Measurements from ENCODE around the gene EVI5L. TPM values are rescaled to one million over a fixed set of nuclear protein-coding genes. Genes with fewer than 3 reads are reported as not detected.

Gene EVI5L
- total and polyA plus RNA-seq, 2 of the 13 experiments (the other 11 are each of a cell fraction or from before 2014, with no cell fraction given) = 1.7 to 2.4 TPM

DNA sequence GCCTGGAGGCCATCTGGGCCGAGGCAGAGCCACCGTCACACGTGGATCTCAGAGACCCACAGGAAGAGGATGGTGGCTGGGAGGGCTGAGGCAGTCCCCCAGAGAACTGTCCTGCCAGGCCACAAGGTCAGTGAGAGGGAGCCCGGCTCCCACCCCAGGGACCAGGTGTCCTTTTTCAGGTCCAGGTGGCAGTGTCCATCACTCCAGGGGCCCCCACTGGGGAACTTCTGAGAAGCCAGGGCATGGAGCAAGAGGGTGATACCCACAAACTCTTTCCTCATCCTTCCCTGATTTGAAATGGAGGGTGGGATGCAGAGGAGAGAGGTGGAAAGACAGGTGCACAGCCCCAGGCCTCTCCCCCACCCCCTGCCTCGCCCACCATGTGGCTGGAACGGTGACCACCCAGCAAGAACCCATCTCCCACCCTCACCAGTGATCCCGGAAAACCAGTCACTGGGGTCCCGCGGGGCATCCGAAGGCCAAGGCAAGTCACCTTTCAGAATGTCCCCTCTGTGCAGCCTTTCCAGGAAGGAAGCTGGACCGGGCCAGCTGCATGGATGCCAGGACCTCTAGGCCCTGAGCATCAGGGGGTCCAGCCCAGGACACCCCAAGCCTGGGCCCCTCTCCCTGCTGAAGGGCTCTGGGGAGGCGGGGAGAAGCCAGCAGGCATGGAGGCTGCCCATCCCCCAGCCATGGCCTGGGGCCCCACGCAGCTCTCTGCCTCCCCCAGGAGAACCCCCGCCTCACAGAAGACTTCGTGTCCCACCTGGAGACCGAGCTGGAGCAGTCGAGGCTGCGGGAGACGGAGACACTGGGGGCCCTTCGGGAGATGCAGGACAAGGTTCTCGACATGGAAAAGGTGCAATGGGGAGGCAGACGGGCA, 30.1 kb downstream of the EVI5L start:
- no peaks in the 10 kb centered on the region; a peak in 1 of 5 replicates for H3K27me3 ChIP-seq (ENCODE audit: control insufficient read depth in 1 of 2, insufficient read depth in 2 of 2, low read length in 2 of 2)
- ATAC-seq (no peak), FAIRE-seq (no peak), DNase-seq (ENCODE audit: low spot score) (no peak)
- ChIA-PET POLR2A (interaction anchor here (1.1 kb wide), 1 partner anchor 44 kb away, joined by 3 read pairs; the partner anchor contains the start of gene MAP2K7), CTCF (ENCODE audit: low intra/inter-chr PET ratio, low total read pairs) (no interaction called here)
- no peaks in the 10 kb centered on the region for H3K79me2 ChIP-seq (ENCODE audit: insufficient read depth, low read length)
- TF ChIP-seq ZNF329 (CRISPR knock-in tag; IDR thresholded peaks at IDR 0.05; ENCODE audit: low read depth) = no peak
- no peak for TF ChIP-seq ZNF468 (CRISPR knock-in tag; IDR thresholded peaks at IDR 0.05)
- no peak for TF ChIP-seq ZNF235 (CRISPR knock-in tag; IDR thresholded peaks at IDR 0.05; ENCODE audit: borderline replicate concordance)
- TF ChIP-seq ZSCAN31 (CRISPR knock-in tag; IDR thresholded peaks at IDR 0.05; ENCODE audit: low read depth) = no peak
- TF ChIP-seq ZNF274 (CRISPR knock-in tag; IDR thresholded peaks at IDR 0.05) = no peak
- TF ChIP-seq ZNF598 (CRISPR knock-in tag; IDR thresholded peaks at IDR 0.05; ENCODE audit: borderline replicate concordance) = no peak
- no peak for TF ChIP-seq KLF6 (CRISPR knock-in tag; IDR thresholded peaks at IDR 0.05)
- TF ChIP-seq, protein P1, sequence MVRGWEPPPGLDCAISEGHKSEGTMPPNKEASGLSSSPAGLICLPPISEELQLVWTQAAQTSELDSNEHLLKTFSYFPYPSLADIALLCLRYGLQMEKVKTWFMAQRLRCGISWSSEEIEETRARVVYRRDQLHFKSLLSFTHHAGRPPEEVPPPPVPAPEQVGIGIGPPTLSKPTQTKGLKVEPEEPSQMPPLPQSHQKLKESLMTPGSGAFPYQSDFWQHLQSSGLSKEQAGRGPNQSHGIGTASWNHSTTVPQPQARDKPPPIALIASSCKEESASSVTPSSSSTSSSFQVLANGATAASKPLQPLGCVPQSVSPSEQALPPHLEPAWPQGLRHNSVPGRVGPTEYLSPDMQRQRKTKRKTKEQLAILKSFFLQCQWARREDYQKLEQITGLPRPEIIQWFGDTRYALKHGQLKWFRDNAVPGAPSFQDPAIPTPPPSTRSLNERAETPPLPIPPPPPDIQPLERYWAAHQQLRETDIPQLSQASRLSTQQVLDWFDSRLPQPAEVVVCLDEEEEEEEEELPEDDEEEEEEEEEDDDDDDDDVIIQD (CRISPR knock-in tag; IDR thresholded peaks at IDR 0.05; ENCODE audit: low read depth) = no peak
- no peak for TF ChIP-seq SMAD9 (CRISPR knock-in tag; IDR thresholded peaks at IDR 0.05)
- no peak for TF ChIP-seq ZNF841 (CRISPR knock-in tag; IDR thresholded peaks at IDR 0.05; ENCODE audit: borderline replicate concordance)
- TF ChIP-seq ZNF557 (CRISPR knock-in tag; IDR thresholded peaks at IDR 0.05) = no peak
- no peak for TF ChIP-seq DMAP1 (CRISPR knock-in tag; IDR thresholded peaks at IDR 0.05)
- TF ChIP-seq SP2 (CRISPR knock-in tag; IDR thresholded peaks at IDR 0.05) = no peak
- TF ChIP-seq ZNF766 (CRISPR knock-in tag; IDR thresholded peaks at IDR 0.05; ENCODE audit: borderline replicate concordance) = no peak
- TF ChIP-seq XRCC5 (optimal IDR thresholded peaks at IDR 0.05; ENCODE audit: low read length) = no peak
- no peak for TF ChIP-seq GFI1 (CRISPR knock-in tag; IDR thresholded peaks at IDR 0.05; ENCODE audit: borderline replicate concordance)
- TF ChIP-seq ZFP37 (CRISPR knock-in tag; IDR thresholded peaks at IDR 0.05; ENCODE audit: borderline replicate concordance) = no peak
- no peak for TF ChIP-seq PLRG1 (conservative IDR thresholded peaks at IDR 0.05)
- no peak for TF ChIP-seq MYPOP (CRISPR knock-in tag; IDR thresholded peaks at IDR 0.05)
- TF ChIP-seq POLR2AphosphoS5 (IDR thresholded peaks at IDR 0.05; ENCODE audit: low read depth, low read length) = no peak
- H3K9ac ChIP-seq (ENCODE audit: insufficient read depth, low read depth, low read length) = no peak overlapping the region
- peaks cover 10% of the 10 kb centered on the region for H3K4me1 ChIP-seq (ENCODE audit: insufficient read depth, low read length)
- no TSS peak for BruUV-seq (replicated peaks)
- H3K4me2 ChIP-seq (ENCODE audit: low read depth, low read length) = no peak overlapping the region
- no peaks in the 10 kb centered on the region for H3K9me3 ChIP-seq (ENCODE audit: low read length)
- in situ Hi-C loops (cut with HindIII; ENCODE audit: extremely low pct_ligation_motif_present, low pct_unique_long_range_greater_than_20kb) (no loop called here), intact Hi-C loops (cut with micrococcal nuclease; ENCODE audit: unreplicated experiment) (no loop called here)
- no peaks in the 10 kb centered on the region for H3K36me3 ChIP-seq (replicated peaks in 1 of 2; ENCODE audit: control insufficient read depth in 1 of 2, insufficient read depth in 2 of 2, low read length in 2 of 2)
- H2AFZ ChIP-seq (ENCODE audit: low read length) = no peak overlapping the region
- H4K20me1 ChIP-seq (ENCODE audit: insufficient read depth, low read length) = no peaks in the 10 kb centered on the region
- 47% methylated on average over 14 of the region's 22 CpGs for WGBS (ENCODE audit: low lambda C conversion rate)
- H3K27ac ChIP-seq (ENCODE audit: extremely low read length, insufficient read depth, low read length) = no peak overlapping the region
- no peak overlapping the region for H3K4me3 ChIP-seq (replicated peaks in 1 of 3; ENCODE audit: insufficient read depth in 1 of 3, low read depth in 2 of 3, low read length in 3 of 3)
